Breast epithelium (tissue), 4 donors: ENCODE results near the gene SYT7. TPM values are rescaled to one million over a fixed set of nuclear protein-coding genes. Genes with fewer than 3 reads are reported as not detected.

Experiments used
- DNase-seq, 2 donors: peaks; one replicate each; pipeline ENCODE4 v3.0.0-alpha.2; 2019; ENCODE audit warnings: low spot score in 2 of 2
- H3K27ac ChIP-seq, 2 donors: fragments of 200-600 bp; sonication (generic) in 1 of 2; one replicate each; pipeline ENCODE4 v1.5.1; 2016 to 2019; ENCODE audit warnings: mild to moderate bottlenecking in 1 of 2
- H3K27me3 ChIP-seq, 2 donors: fragments of 200-600 bp; sonication (generic) in 1 of 2; one replicate each; pipeline versions ENCODE4 v1.5.1 to v1.6.0; 2017 to 2019; ENCODE audit warnings: control low read depth in 1 of 2, mild to moderate bottlenecking in 1 of 2
- H3K36me3 ChIP-seq: fragments of 200-600 bp; one replicate; pipeline ENCODE4 v1.5.1; 2019
- H3K4me1 ChIP-seq, 2 donors: fragments of 200-600 bp; sonication (generic); one replicate each; pipeline ENCODE4 v1.5.1; 2016 to 2019; ENCODE audit warnings: control low read depth in 1 of 2
- H3K4me3 ChIP-seq, 3 donors: fragments of 200-600 bp; sonication (generic); 1 replicate in 2 of 3; 2 replicates in 1 of 3; pipeline ENCODE4 v1.5.1; 2016 to 2019; ENCODE audit warnings: mild to moderate bottlenecking in 3 of 3, moderate library complexity in 2 of 3
- H3K9me3 ChIP-seq, 2 donors: fragments of 200-600 bp; sonication (generic) in 1 of 2; one replicate each; pipeline ENCODE4 v1.5.1; 2016 to 2019; ENCODE audit warnings: control low read depth in 1 of 2
- CTCF ChIP-seq, 3 donors: fragments of 450-650 bp; IDR thresholded peaks; one replicate each; pipeline ENCODE4 v1.5.1; 2016 to 2017; ENCODE audit warnings: antibody characterized with exemption in 3 of 3, mild to moderate bottlenecking in 3 of 3, moderate library complexity in 3 of 3
- POLR2A ChIP-seq: fragments of 450-650 bp; IDR thresholded peaks from one replicate; pipeline ENCODE4 v1.6.1; 2016; ENCODE audit warnings: antibody characterized with exemption, mild to moderate bottlenecking, moderate library complexity
- POLR2AphosphoS5 ChIP-seq, 3 donors: sonication (generic); formaldehyde crosslinking; IDR thresholded peaks; one replicate each; pipeline ENCODE4 v1.6.1; 2017; ENCODE audit warnings: antibody characterized with exemption in 3 of 3
- intact Hi-C: fragments of 100-400 bp; cut with DNase I; formaldehyde crosslinking; loops from one replicate; pipeline ENCODE4 v1.15.1; 2023; ENCODE audit warnings: low total_unique reads
- total RNA-seq, 3 donors: library from RNA; depleted of rRNA; stranded (reverse); fragments of >200 nt; gene quantifications; one replicate each; pipeline ENCODE4 v1.1.0, GENCODE V29; 2016

Gene SYT7
- total RNA-seq, 3 donors from 2014 or later: 1.9 to 11.7 (median 10.8) TPM

DNA sequence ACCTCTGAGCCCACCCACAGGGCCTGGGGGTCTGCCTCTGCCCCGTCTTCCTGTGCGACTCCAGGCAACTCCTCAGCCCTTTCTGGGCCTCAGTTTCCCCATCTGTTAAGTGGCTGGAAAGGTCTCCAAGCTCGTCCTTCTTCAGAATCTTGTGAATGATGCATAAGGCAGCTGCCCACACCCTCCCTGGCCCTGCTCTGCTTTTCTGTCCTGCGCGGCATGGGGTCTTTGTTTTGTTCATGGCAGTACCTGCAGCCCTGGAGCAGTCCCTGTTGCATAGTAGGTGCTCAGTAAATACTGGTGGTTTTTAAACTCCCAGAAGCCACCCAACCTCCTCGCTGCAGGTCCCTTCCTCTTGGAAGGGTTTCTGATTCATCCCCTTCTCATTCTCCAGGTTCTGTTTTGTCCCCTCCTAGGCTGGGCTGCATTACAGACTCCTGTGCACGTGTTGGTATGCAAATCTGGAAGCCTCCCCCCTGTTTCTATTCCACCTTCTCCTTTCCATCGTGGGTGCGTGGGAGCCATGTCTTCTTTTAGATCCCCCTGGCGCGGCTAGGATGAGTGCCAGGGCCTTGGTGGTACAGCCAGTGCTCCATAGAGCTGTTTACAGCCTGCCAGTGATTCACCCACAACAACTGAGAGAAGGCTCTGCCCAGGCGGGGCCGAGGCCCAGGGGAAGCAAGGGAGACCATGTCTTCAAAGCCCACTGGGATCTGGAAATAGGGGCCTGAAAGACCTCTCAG lies 19.3 kb upstream of the SYT7 start:
- H3K4me3 ChIP-seq: no peak overlapping the region
- peak overlapping the region; percentile 36 to 89 for H3K27ac ChIP-seq
- no peaks in the 10 kb centered on the region for H3K9me3 ChIP-seq
- no peaks in the 10 kb centered on the region for H3K36me3 ChIP-seq
- H3K27me3 ChIP-seq: no peaks in the 10 kb centered on the region
- H3K4me1 ChIP-seq: peaks cover 4 to 6% of the 10 kb centered on the region in 2 donors
- TF ChIP-seq CTCF (IDR thresholded peaks at IDR 0.05) (no peak), POLR2AphosphoS5 (IDR thresholded peaks at IDR 0.05) (no peak), POLR2A (no peak)
- DNase-seq: no peak
- intact Hi-C loops: no loop called here

GRCh38 chr11:61598886-61599868 lies 18.3 kb upstream of the SYT7 start:
- peak overlapping the region; percentile 36 to 89 for H3K27ac ChIP-seq
- H3K27me3 ChIP-seq: no peaks in the 10 kb centered on the region
- H3K4me1 ChIP-seq: peaks cover 4 to 9% of the 10 kb centered on the region in 2 donors
- no peak for TF ChIP-seq POLR2A
- no peak for TF ChIP-seq POLR2AphosphoS5 (IDR thresholded peaks at IDR 0.05)
- TF ChIP-seq CTCF (IDR thresholded peaks at IDR 0.05): no peak
- no peak for DNase-seq
- H3K9me3 ChIP-seq: no peaks in the 10 kb centered on the region
- no peaks in the 10 kb centered on the region for H3K36me3 ChIP-seq
- intact Hi-C loops: no loop called here
- peak overlapping the region in 1 of 3 donors; percentile 28 for H3K4me3 ChIP-seq

- Histone ChIP-seq H3K27ac (peak overlapping the region in 1 of 2 donors; percentile 89), H3K9me3 (no peaks in the 10 kb centered on the region), H3K36me3 (no peaks in the 10 kb centered on the region), H3K4me3 (no peak overlapping the region), H3K4me1 (peaks cover 4 to 9% of the 10 kb centered on the region in 2 donors), H3K27me3 (no peaks in the 10 kb centered on the region)
- intact Hi-C loops: no loop called here
- no peak for TF ChIP-seq POLR2AphosphoS5 (IDR thresholded peaks at IDR 0.05)
- no peak for TF ChIP-seq POLR2A
- TF ChIP-seq CTCF (IDR thresholded peaks at IDR 0.05): no peak
- no peak for DNase-seq
Observed at GRCh38 chr11:61598374-61598773, 17.5 kb upstream of the SYT7 start.

GRCh38 chr11:61596990-61597389 lies 16.1 kb upstream of the SYT7 start:
- no peak overlapping the region for H3K4me3 ChIP-seq
- H3K27ac ChIP-seq: peak overlapping the region in 1 of 2 donors; percentile 89
- DNase-seq: no peak
- H3K36me3 ChIP-seq: no peaks in the 10 kb centered on the region
- H3K9me3 ChIP-seq: no peaks in the 10 kb centered on the region
- intact Hi-C loops: no loop called here
- TF ChIP-seq POLR2AphosphoS5 (IDR thresholded peaks at IDR 0.05): no peak
- no peak for TF ChIP-seq CTCF (IDR thresholded peaks at IDR 0.05)
- TF ChIP-seq POLR2A: no peak
- peaks cover 4 to 7% of the 10 kb centered on the region in 2 donors for H3K4me1 ChIP-seq
- no peaks in the 10 kb centered on the region for H3K27me3 ChIP-seq
